B cell (primary cell): ENCODE data around the gene SRSF1.

Experiments used
- CTCF ChIP-seq: fragments of 200-600 bp; IDR thresholded peaks from one replicate; pipeline ENCODE4 v1.8.0; 2022; ENCODE audit warnings: antibody characterized with exemption, mild to moderate bottlenecking
- EZH2 ChIP-seq: IDR thresholded peaks from 2 replicates; pipeline ENCODE4 v1.6.1; 2012; ENCODE audit warnings: borderline replicate concordance, low read depth, mild to moderate bottlenecking, moderate library complexity, low read length; ENCODE audit not compliant: insufficient read depth, poor library complexity, severe bottlenecking

GRCh38 chr17:58032691-58033415, 25.8 kb upstream of the SRSF1 start:
- TF ChIP-seq CTCF: no peak
- TF ChIP-seq EZH2: no peak
